Left ventricle myocardium inferior (tissue), 1 donor: ENCODE data around the gene ZNF577. TPM values are rescaled to one million over a fixed set of nuclear protein-coding genes. Genes with fewer than 3 reads are reported as not detected.

Source experiments
- DNase-seq: peaks from one replicate; pipeline ENCODE4 v3.0.0-alpha.2; 2020
- H3K27ac ChIP-seq: fragments of 200-600 bp; replicated peaks from 2 replicates; pipeline ENCODE4 v1.8.0; 2021
- H3K27me3 ChIP-seq: fragments of 200-600 bp; 2 replicates; pipeline ENCODE4 v1.8.0; 2021; ENCODE audit warnings: low read depth
- H3K36me3 ChIP-seq: fragments of 200-600 bp; 2 replicates; pipeline ENCODE4 v1.8.0; 2021
- H3K4me1 ChIP-seq: fragments of 200-600 bp; 2 replicates; pipeline ENCODE4 v1.8.0; 2021
- H3K4me3 ChIP-seq: fragments of 200-600 bp; 2 replicates; pipeline ENCODE4 v1.8.0; 2021; ENCODE audit warnings: mild to moderate bottlenecking, moderate library complexity
- H3K9me3 ChIP-seq: fragments of 200-600 bp; replicated peaks from 2 replicates; pipeline ENCODE4 v1.8.0; 2021
- intact Hi-C: fragments of 100-400 bp; cut with micrococcal nuclease; formaldehyde crosslinking; loops from one replicate; pipeline ENCODE4 v1.11.0; 2022
- total RNA-seq: library from RNA; stranded (reverse); fragmentation: NEBNext Ultra II Directional; extraction: Animal tissue kit (Norgen Biotek cat#: 25700); gene quantifications from one replicate; pipeline ENCODE4 v1.2.1, GENCODE V29; 2021
- TF ChIP-seq, protein P1 (sequence below): fragments of 200-600 bp; IDR thresholded peaks from 2 replicates; pipeline ENCODE4 v1.8.0; 2021; ENCODE audit warnings: antibody characterized with exemption, mild to moderate bottlenecking, borderline replicate concordance
- donor health status: DM: no; HTN: yes; CAD: no; lungs with severe emphysema.

The ZNF577 gene
- total RNA-seq, 1 donor from 2014 or later, result 9.7 TPM

DNA sequence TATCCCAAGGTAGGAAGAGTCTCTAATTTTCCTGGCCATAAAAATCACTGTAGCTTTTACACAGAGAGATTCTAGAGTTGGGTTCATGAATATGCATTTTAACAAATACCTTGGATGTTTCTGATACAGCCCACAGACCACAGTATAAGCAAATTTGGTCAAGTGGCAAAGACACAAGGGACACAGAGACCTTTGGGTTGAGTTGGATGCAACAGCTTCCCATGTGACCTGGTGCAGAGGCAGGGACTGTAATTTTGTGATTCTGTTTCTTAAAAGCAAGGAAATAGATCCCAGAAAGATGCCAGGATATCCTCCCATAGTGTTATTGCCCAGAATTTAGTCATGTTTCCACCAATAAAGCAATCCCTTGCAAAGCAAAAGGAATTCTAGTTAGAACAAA is 65.8 kb downstream of the ZNF577 start:
- Histone ChIP-seq H3K4me3 (no peak overlapping the region), H3K9me3 (peaks cover 8% of the 10 kb centered on the region), H3K27ac (no peak overlapping the region), H3K36me3 (no peaks in the 10 kb centered on the region), H3K4me1 (no peaks in the 10 kb centered on the region), H3K27me3 (no peaks in the 10 kb centered on the region)
- DNase-seq, result no peak
- intact Hi-C loops, result no loop called here
- TF ChIP-seq, protein P1, sequence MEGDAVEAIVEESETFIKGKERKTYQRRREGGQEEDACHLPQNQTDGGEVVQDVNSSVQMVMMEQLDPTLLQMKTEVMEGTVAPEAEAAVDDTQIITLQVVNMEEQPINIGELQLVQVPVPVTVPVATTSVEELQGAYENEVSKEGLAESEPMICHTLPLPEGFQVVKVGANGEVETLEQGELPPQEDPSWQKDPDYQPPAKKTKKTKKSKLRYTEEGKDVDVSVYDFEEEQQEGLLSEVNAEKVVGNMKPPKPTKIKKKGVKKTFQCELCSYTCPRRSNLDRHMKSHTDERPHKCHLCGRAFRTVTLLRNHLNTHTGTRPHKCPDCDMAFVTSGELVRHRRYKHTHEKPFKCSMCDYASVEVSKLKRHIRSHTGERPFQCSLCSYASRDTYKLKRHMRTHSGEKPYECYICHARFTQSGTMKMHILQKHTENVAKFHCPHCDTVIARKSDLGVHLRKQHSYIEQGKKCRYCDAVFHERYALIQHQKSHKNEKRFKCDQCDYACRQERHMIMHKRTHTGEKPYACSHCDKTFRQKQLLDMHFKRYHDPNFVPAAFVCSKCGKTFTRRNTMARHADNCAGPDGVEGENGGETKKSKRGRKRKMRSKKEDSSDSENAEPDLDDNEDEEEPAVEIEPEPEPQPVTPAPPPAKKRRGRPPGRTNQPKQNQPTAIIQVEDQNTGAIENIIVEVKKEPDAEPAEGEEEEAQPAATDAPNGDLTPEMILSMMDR, result no peak

DNA sequence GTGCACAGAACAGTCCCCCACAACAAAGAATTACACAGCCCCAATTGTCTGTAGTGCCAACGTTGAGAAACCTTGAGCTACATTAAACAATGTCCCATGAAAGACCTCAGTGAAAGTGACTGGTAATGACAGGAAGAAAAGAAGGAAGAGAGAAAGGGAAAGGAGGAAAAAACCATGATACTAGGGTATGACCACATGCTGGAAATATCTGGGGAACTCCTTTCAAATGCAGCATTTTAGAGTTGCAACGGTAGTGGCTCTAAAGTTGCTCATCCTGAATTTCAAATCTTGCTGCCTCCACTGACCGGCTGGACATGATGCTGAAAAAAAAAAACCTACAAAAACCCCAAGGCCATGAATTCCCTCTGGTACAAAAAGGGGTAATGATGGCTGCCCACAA is 66.3 kb downstream of the ZNF577 start:
- no peak for DNase-seq
- Histone ChIP-seq H3K4me3 (no peak overlapping the region), H3K9me3 (peaks cover 3% of the 10 kb centered on the region), H3K4me1 (no peaks in the 10 kb centered on the region), H3K27me3 (no peaks in the 10 kb centered on the region), H3K36me3 (no peaks in the 10 kb centered on the region), H3K27ac (no peak overlapping the region)
- TF ChIP-seq, protein P1, result no peak
- intact Hi-C loops, result no loop called here

Other genes starting within 250 kb of the ZNF577 start
- gene SIGLEC14, start 241.1 kb downstream of the ZNF577 start, total RNA-seq, result 0.33 TPM
- gene SPACA6, start 194.6 kb downstream of the ZNF577 start, total RNA-seq, result 11.8 TPM
- 0.41 TPM for gene HAS1, start 164.0 kb downstream of the ZNF577 start, total RNA-seq
- gene FPR1, start 136.1 kb downstream of the ZNF577 start, total RNA-seq, result 4.5 TPM
- 0.74 TPM for gene FPR2, start 126.8 kb downstream of the ZNF577 start, total RNA-seq
- 3.6 TPM for gene FPR3, start 92.8 kb downstream of the ZNF577 start, total RNA-seq
- 7.5 TPM for gene ZNF649, start 17.1 kb upstream of the ZNF577 start, total RNA-seq
- 3.4 TPM for gene ZNF613, start 39.5 kb upstream of the ZNF577 start, total RNA-seq
- 8.0 TPM for gene ZNF350, start 98.9 kb upstream of the ZNF577 start, total RNA-seq
- gene ZNF615, start 120.3 kb upstream of the ZNF577 start, total RNA-seq, result 11.2 TPM
- gene ZNF614, start 140.4 kb upstream of the ZNF577 start, total RNA-seq, result 5.5 TPM
- gene ZNF432, start 160.9 kb upstream of the ZNF577 start, total RNA-seq, result 7.8 TPM
- 8.5 TPM for gene ZNF841, start 207.8 kb upstream of the ZNF577 start, total RNA-seq